LNCaP clone FGC (cell line): Measurements from ENCODE around the gene PLSCR1.

Source experiments
- DNase-seq: peaks from one replicate; pipeline ENCODE4 v3.0.0-alpha.2; 2011; ENCODE audit warnings: low read depth
- H3K4me3 ChIP-seq: 2 replicates; pipeline ENCODE4 v1.5.1; 2011; ENCODE audit warnings: mild to moderate bottlenecking, low read depth, low read length, control low read depth
- TF ChIP-seq, protein P1 (sequence below): IDR thresholded peaks from 2 replicates; pipeline ENCODE4 v1.5.1; 2012; ENCODE audit warnings: mild to moderate bottlenecking; ENCODE audit not compliant: control insufficient read depth, insufficient read depth; ENCODE audit errors: extremely low read depth

PLSCR1 gene

GRCh38 chr3:146550743-146551510 is 6.5 kb upstream of the PLSCR1 start:
- no peak overlapping the region for H3K4me3 ChIP-seq
- TF ChIP-seq, protein P1, sequence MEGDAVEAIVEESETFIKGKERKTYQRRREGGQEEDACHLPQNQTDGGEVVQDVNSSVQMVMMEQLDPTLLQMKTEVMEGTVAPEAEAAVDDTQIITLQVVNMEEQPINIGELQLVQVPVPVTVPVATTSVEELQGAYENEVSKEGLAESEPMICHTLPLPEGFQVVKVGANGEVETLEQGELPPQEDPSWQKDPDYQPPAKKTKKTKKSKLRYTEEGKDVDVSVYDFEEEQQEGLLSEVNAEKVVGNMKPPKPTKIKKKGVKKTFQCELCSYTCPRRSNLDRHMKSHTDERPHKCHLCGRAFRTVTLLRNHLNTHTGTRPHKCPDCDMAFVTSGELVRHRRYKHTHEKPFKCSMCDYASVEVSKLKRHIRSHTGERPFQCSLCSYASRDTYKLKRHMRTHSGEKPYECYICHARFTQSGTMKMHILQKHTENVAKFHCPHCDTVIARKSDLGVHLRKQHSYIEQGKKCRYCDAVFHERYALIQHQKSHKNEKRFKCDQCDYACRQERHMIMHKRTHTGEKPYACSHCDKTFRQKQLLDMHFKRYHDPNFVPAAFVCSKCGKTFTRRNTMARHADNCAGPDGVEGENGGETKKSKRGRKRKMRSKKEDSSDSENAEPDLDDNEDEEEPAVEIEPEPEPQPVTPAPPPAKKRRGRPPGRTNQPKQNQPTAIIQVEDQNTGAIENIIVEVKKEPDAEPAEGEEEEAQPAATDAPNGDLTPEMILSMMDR: no peak
- DNase-seq: no peak

- DNase-seq: no peak
- no peak overlapping the region for H3K4me3 ChIP-seq
- TF ChIP-seq, protein P1: no peak
These were observed 5.7 kb upstream of the PLSCR1 start for GRCh38 chr3:146550070-146550615.

DNA sequence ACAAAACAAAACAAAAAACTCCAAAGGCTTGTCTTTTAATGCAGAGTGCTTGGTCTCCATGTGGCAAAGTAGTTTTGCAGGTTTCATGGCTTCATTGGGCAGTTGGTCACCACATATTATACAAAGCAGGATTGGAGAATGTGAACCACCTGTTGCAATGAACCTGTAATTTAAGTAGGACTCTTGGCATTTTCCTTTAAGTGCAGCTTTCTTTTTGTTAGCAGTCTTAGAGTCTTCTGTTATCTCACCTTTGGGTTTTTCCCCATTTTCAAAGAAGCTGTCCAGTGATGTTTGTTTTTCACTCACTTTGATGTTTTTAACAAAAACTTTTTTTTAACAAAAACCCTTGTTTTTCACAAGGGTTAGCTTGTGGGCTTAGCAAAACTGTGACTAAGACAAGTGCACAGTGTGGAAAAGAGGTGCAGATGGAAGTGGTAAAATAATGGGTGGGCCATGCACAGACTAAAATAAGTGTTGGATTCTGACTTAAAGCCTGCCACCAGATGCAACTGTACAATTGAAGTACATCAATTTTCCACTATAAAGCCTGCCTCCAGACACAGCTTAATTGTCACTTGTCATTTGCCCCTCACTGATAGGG is 2.9 kb upstream of the PLSCR1 start:
- TF ChIP-seq, protein P1: no peak
- DNase-seq: no peak
- H3K4me3 ChIP-seq: no peak overlapping the region

GRCh38 chr3:146546366-146546965 is 2.1 kb upstream of the PLSCR1 start:
- H3K4me3 ChIP-seq: no peak overlapping the region
- TF ChIP-seq, protein P1: no peak
- no peak for DNase-seq

DNA sequence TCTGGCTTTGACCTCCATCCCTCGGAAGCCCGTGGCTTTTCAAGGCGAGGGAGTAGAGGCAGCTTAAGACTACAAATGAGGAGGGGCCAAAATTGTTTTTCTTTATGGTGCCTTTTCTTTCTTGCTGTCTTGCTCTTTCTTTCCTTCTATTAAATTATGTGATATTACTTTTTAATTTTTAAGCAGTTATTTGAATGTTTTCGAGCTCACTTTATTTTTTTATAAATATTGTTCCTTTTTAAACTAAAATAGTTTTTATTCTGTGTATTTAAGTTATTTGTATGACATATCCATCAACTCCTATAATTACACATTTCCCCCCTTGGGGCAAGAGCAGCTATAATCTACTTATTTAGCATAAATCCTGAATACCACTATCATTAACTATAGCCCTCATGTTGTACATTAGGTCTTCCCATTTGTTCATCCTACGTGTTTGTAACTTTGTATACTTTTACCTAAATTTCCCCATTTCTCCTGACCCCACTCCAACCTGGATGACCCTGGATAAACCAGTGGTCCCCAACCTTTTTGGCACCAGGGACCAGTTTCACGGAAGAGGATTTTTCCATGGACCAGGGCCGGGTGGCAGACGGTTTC is 622 bp upstream of the PLSCR1 start:
- TF ChIP-seq, protein P1: no peak
- H3K4me3 ChIP-seq: peak overlapping the region; percentile 54
- DNase-seq: no peak

DNA sequence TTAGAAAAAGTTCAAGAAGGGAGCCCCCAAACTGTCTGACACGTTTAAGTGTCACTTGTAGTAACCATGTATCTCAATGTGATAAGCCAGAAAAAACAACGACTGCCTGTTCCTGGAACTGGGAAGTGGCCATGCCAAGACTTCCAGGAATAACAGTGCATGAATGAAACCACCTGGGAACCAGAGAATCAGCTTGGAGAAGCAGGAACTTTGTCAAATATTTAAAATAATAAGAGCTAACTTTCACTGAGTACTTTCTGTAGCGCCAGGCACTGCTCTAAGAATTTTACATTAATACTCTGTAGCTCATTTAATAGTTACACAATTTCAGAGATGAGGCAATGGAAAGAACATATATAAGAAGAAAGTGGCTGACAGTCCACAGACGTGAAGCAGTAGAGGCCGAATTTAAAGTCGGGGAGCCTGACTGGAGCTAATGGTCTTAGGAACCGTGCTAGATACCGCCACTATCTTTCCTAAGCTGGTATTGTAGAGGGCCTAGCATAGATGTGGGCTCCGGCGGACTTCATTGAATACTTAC is 876 bp downstream of the PLSCR1 start:
- TF ChIP-seq, protein P1: no peak
- no peak for DNase-seq
- no peak overlapping the region for H3K4me3 ChIP-seq
